Skeletal muscle tissue (tissue), 4 donors: ENCODE data around the gene ABHD14A. TPM values are rescaled to one million over a fixed set of nuclear protein-coding genes. Genes with fewer than 3 reads are reported as not detected.

ENCODE experiments used
- H3K27ac ChIP-seq: one replicate; pipeline ENCODE4 v1.7.0; 2013; ENCODE audit warnings: mild to moderate bottlenecking, low read depth, low read length, inconsistent platforms
- H3K27me3 ChIP-seq, 3 donors: one replicate each; pipeline ENCODE4 v1.7.0; 2013; ENCODE audit warnings: low read length in 3 of 3; ENCODE audit not compliant: control insufficient read depth in 3 of 3, insufficient read depth in 3 of 3
- H3K36me3 ChIP-seq, 3 donors: one replicate each; pipeline ENCODE4 v1.7.0; 2013; ENCODE audit warnings: low read length in 3 of 3; ENCODE audit not compliant: control insufficient read depth in 3 of 3, insufficient read depth in 3 of 3
- H3K4me1 ChIP-seq, 3 donors: one replicate each; pipeline ENCODE4 v1.7.0; 2013; ENCODE audit warnings: low read length in 3 of 3, mild to moderate bottlenecking in 3 of 3; ENCODE audit not compliant: control insufficient read depth in 3 of 3, insufficient read depth in 3 of 3
- H3K4me3 ChIP-seq, 3 donors: one replicate each; pipeline ENCODE4 v1.7.0; 2013; ENCODE audit warnings: low read length in 3 of 3
- H3K9ac ChIP-seq, 3 donors: one replicate each; pipeline ENCODE4 v1.7.0; 2013; ENCODE audit warnings: low read length in 3 of 3, mild to moderate bottlenecking in 3 of 3, moderate library complexity in 2 of 3, low read depth in 1 of 3
- H3K9me3 ChIP-seq, 3 donors: one replicate each; pipeline ENCODE4 v1.7.0; 2013; ENCODE audit warnings: low read length in 3 of 3; ENCODE audit not compliant: control insufficient read depth in 3 of 3
- total RNA-seq: library from RNA; depleted of rRNA; stranded (reverse); fragments of >200 nt; gene quantifications from one replicate; pipeline ENCODE4 v1.2.3, GENCODE V29; 2014
- donor health status: Osteomylitis.

The ABHD14A gene
- total RNA-seq, 1 donor from 2014 or later, result 8.9 TPM

GRCh38 chr3:51941463-51941797, 33.4 kb upstream of the ABHD14A start:
- H3K27me3 ChIP-seq, result no peaks in the 10 kb centered on the region
- H3K9me3 ChIP-seq, result no peaks in the 10 kb centered on the region
- peak overlapping the region; percentile 76 to 87 (median 84) for H3K4me3 ChIP-seq
- peak overlapping the region; percentile 79 for H3K27ac ChIP-seq
- H3K9ac ChIP-seq, result peak overlapping the region; percentile 76 to 92 (median 89)
- H3K36me3 ChIP-seq, result peaks cover 26 to 42% (median 38%) of the 10 kb centered on the region in 3 donors
- peaks cover 23 to 31% (median 26%) of the 10 kb centered on the region in 3 donors for H3K4me1 ChIP-seq

DNA sequence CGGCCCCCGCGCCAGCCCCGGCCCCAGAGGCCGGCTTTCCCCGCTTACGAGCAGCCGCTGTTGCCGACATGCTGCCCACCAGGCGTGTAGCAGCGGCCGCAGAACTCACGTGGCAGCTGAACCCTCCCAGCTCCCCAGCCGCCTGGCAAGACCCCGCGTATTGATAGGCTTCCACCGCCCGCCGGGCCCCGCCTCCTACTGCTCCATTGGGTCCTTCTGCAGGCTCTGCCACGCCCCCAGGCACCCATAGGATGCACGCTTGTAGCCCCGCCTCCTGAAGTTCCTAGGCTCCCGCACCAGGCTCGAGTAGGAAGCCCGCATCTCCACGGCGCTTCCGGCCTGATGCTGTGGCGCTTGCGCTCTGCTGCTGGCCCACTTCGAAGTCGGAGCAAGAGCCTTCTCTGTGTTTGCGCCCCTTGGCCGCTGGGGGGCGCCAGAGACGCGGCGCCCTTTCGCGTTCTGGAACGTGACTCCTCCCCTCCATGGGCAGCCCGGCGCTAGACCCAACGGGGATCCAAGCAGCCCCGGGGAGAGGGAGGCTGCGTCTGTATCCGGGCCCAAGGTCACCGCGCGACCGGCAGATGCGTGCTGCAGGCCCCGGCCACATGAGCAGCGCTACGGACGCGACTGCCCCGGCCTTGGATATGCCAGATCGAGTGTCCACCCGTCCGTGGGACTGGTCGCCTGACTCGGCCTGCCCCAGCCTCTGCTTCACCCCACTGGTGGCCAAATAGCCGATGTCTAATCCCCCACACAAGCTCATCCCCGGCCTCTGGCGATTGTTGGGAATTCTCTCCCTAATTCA, 32.9 kb upstream of the ABHD14A start, which contains the start of the genes PARP3 and RRP9:
Gene PARP3 (plus strand): TSS at position 566 of the 805 bp plus-strand sequence. CDS start 993 bp downstream, outside the sequence.
Gene RRP9 (minus strand): TSS at position 107 of the 805 bp plus-strand sequence. CDS start 37 bp downstream, at position 70.
- no peaks in the 10 kb centered on the region for H3K9me3 ChIP-seq
- peaks cover 23 to 31% (median 26%) of the 10 kb centered on the region in 3 donors for H3K4me1 ChIP-seq
- H3K27me3 ChIP-seq, result no peaks in the 10 kb centered on the region
- peak within 1 kb of the TSS; percentile 97 for H3K27ac ChIP-seq
- peak within 1 kb of the TSS; percentile 89 to 98 (median 97) for H3K9ac ChIP-seq
- peak within 1 kb of the TSS; percentile 87 to 92 (median 88) for H3K4me3 ChIP-seq
- H3K36me3 ChIP-seq, result peaks cover 25 to 37% (median 33%) of the 10 kb centered on the region in 3 donors

- Histone ChIP-seq H3K27ac (peak overlapping the region; percentile 97), H3K4me1 (peaks cover 23 to 31% (median 26%) of the 10 kb centered on the region in 3 donors)
Measured at GRCh38 chr3:51942603-51943450, 32.0 kb upstream of the ABHD14A start.

GRCh38 chr3:51943451-51944391, 31.1 kb upstream of the ABHD14A start:
- H3K36me3 ChIP-seq, result peaks cover 23 to 29% (median 24%) of the 10 kb centered on the region in 3 donors
- H3K9ac ChIP-seq, result peak overlapping the region in 2 of 3 donors; percentile 97 to 98
- H3K4me3 ChIP-seq, result peak overlapping the region in 2 of 3 donors; percentile 88 to 92
- H3K27me3 ChIP-seq, result no peaks in the 10 kb centered on the region
- no peaks in the 10 kb centered on the region for H3K9me3 ChIP-seq
- peaks cover 23 to 31% (median 26%) of the 10 kb centered on the region in 3 donors for H3K4me1 ChIP-seq
- peak overlapping the region; percentile 97 for H3K27ac ChIP-seq

More at GRCh38 chr3:51942603-51943450, 32.0 kb upstream of the ABHD14A start:
- Histone ChIP-seq H3K9me3 (no peaks in the 10 kb centered on the region), H3K36me3 (peaks cover 21 to 31% (median 27%) of the 10 kb centered on the region in 3 donors), H3K9ac (peak overlapping the region; percentile 88 to 98 (median 97)), H3K27me3 (no peaks in the 10 kb centered on the region), H3K4me3 (peak overlapping the region; percentile 87 to 92 (median 88))

DNA sequence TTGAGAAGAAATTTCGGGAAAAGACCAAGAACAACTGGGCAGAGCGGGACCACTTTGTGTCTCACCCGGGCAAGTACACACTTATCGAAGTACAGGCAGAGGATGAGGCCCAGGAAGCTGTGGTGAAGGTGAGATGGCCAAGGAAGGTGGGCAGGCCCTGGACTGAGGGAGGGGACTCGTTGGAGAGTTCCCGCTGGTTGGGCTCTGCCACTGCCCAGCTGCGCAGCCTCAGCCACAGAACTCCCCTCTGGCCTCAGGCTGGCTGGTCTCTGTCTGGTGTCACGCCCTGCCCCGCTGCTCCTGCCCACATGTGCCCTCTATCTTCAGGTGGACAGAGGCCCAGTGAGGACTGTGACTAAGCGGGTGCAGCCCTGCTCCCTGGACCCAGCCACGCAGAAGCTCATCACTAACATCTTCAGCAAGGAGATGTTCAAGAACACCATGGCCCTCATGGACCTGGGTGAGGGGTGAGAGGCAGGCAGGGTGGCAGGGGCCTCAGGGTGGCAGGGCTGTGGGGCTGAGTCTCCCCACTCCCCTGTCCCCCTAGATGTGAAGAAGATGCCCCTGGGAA, 30.3 kb upstream of the ABHD14A start:
- H3K4me1 ChIP-seq, result peaks cover 23 to 31% (median 26%) of the 10 kb centered on the region in 3 donors
- H3K9me3 ChIP-seq, result no peaks in the 10 kb centered on the region
- no peak overlapping the region for H3K27ac ChIP-seq
- H3K9ac ChIP-seq, result no peak overlapping the region
- no peak overlapping the region for H3K4me3 ChIP-seq
- H3K27me3 ChIP-seq, result no peaks in the 10 kb centered on the region
- H3K36me3 ChIP-seq, result peaks cover 23 to 31% (median 31%) of the 10 kb centered on the region in 3 donors

DNA sequence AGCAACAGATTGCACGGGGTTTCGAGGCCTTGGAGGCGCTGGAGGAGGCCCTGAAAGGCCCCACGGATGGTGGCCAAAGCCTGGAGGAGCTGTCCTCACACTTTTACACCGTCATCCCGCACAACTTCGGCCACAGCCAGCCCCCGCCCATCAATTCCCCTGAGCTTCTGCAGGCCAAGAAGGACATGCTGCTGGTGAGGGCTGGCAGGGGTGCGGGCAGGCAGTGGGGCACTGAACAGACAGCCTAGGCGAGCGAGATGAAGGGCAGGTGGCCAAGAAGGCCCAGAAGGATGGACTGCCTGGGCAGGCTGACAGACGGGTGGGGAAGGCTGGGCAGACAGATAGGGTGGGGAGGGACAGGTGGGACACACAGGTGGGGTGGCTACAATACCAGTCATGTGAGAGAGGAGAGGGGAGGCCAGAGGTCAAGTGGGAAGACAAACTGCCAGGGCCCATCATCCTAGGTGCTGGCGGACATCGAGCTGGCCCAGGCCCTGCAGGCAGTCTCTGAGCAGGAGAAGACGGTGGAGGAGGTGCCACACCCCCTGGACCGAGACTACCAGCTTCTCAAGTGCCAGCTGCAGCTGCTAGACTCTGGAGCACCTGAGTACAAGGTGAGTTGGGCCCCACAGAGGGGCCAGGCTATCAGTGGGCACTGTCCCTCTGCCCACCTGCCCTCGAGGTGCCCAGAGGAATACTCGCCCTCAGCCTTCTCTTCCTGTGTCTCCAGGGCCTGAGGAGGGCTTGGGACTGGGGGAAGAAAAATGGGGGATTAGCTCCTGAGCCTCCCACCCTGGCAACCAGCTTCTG, 29.6 kb upstream of the ABHD14A start:
- Histone ChIP-seq H3K27me3 (no peaks in the 10 kb centered on the region), H3K9me3 (no peaks in the 10 kb centered on the region), H3K9ac (no peak overlapping the region), H3K27ac (no peak overlapping the region), H3K4me1 (peaks cover 23 to 31% (median 26%) of the 10 kb centered on the region in 3 donors), H3K36me3 (peaks cover 27 to 31% (median 31%) of the 10 kb centered on the region in 3 donors), H3K4me3 (no peak overlapping the region)

GRCh38 chr3:51945926-51946705, 28.7 kb upstream of the ABHD14A start:
- peaks cover 27 to 31% (median 31%) of the 10 kb centered on the region in 3 donors for H3K36me3 ChIP-seq
- no peaks in the 10 kb centered on the region for H3K27me3 ChIP-seq
- no peak overlapping the region for H3K27ac ChIP-seq
- H3K4me1 ChIP-seq, result peaks cover 18 to 22% (median 18%) of the 10 kb centered on the region in 3 donors
- H3K9ac ChIP-seq, result no peak overlapping the region
- no peak overlapping the region for H3K4me3 ChIP-seq
- no peaks in the 10 kb centered on the region for H3K9me3 ChIP-seq

DNA sequence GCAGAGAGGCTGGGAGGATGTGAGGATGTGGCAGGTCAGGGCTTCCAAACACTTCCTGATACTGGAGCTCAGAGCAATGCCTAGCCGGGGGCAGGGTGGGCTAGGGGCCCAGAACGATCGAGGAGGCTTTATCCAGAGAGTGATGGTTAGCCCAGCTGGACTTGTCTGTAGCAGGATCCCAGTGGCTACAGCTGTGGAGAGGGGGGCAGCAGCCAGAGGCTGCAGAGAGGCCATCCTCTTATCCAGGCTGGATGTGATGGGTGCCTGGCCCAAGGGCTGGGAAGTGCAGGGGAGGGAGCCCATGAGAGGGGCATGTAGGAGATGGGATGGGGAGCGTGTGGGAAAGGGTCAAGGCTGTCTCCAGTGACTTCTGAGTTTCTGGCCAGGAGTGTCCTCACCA, 28.1 kb upstream of the ABHD14A start:
- H3K9me3 ChIP-seq, result no peaks in the 10 kb centered on the region
- H3K27ac ChIP-seq, result no peak overlapping the region
- H3K27me3 ChIP-seq, result no peaks in the 10 kb centered on the region
- H3K4me1 ChIP-seq, result peaks cover 13 to 16% (median 15%) of the 10 kb centered on the region in 3 donors
- H3K9ac ChIP-seq, result no peak overlapping the region
- H3K4me3 ChIP-seq, result no peak overlapping the region
- peaks cover 27 to 31% (median 31%) of the 10 kb centered on the region in 3 donors for H3K36me3 ChIP-seq
